Duodenal mucosa (tissue), 2 donors: ENCODE measurements around the gene SLX4IP.

Experiments
- H3K27ac ChIP-seq: one replicate; pipeline ENCODE4 v1.7.0; 2013; ENCODE audit warnings: low read depth, low read length
- H3K27me3 ChIP-seq, 2 donors: one replicate each; pipeline ENCODE4 v1.7.0; 2013; ENCODE audit warnings: low read length in 2 of 2, control low read depth in 1 of 2; ENCODE audit not compliant: insufficient read depth in 2 of 2, control insufficient read depth in 1 of 2
- H3K36me3 ChIP-seq, 2 donors: one replicate each; pipeline ENCODE4 v1.7.0; 2013; ENCODE audit warnings: low read length in 2 of 2, control low read depth in 1 of 2; ENCODE audit not compliant: insufficient read depth in 2 of 2, control insufficient read depth in 1 of 2
- H3K4me1 ChIP-seq, 2 donors: one replicate each; pipeline ENCODE4 v1.7.0; 2013; ENCODE audit warnings: low read length in 2 of 2, control low read depth in 1 of 2; ENCODE audit not compliant: insufficient read depth in 2 of 2, control insufficient read depth in 1 of 2
- H3K4me3 ChIP-seq, 2 donors: one replicate each; pipeline ENCODE4 v1.7.0; 2013; ENCODE audit warnings: low read length in 2 of 2, low read depth in 1 of 2
- H3K9ac ChIP-seq, 2 donors: one replicate each; pipeline ENCODE4 v1.7.0; 2013; ENCODE audit warnings: low read length in 2 of 2, low read depth in 1 of 2
- H3K9me3 ChIP-seq, 2 donors: one replicate each; pipeline ENCODE4 v1.7.0; 2013; ENCODE audit warnings: low read length in 2 of 2, control low read depth in 1 of 2; ENCODE audit not compliant: control insufficient read depth in 1 of 2

Gene SLX4IP

DNA sequence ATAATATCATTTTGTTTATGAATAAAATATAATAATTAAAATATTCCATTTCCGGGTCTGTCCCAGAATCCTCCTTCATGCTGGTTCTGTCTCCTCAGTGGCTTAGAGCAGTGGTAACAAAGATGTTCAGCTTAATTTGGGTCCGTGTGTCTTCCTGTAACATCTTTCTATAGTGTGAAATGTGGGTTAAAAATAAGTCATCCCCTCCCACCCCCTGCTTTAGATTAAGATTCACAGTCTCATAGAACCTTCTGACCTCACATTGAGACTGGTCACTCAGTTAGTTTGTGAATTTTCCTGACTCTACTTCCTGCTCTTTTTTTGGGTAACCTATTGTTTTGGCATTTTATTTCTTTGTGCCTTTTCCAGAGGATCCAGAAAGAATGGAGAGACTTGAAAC is 55.2 kb downstream of the SLX4IP start:
- Histone ChIP-seq H3K9me3 (no peaks in the 10 kb centered on the region), H3K27ac (no peak overlapping the region), H3K27me3 (no peaks in the 10 kb centered on the region), H3K4me1 (no peaks in the 10 kb centered on the region), H3K4me3 (no peak overlapping the region), H3K36me3 (no peaks in the 10 kb centered on the region), H3K9ac (no peak overlapping the region)

GRCh38 chr20:10490706-10491105 is 55.6 kb downstream of the SLX4IP start:
- no peaks in the 10 kb centered on the region for H3K4me1 ChIP-seq
- no peaks in the 10 kb centered on the region for H3K36me3 ChIP-seq
- no peaks in the 10 kb centered on the region for H3K9me3 ChIP-seq
- no peak overlapping the region for H3K9ac ChIP-seq
- no peaks in the 10 kb centered on the region for H3K27me3 ChIP-seq
- no peak overlapping the region for H3K27ac ChIP-seq
- no peak overlapping the region for H3K4me3 ChIP-seq

DNA sequence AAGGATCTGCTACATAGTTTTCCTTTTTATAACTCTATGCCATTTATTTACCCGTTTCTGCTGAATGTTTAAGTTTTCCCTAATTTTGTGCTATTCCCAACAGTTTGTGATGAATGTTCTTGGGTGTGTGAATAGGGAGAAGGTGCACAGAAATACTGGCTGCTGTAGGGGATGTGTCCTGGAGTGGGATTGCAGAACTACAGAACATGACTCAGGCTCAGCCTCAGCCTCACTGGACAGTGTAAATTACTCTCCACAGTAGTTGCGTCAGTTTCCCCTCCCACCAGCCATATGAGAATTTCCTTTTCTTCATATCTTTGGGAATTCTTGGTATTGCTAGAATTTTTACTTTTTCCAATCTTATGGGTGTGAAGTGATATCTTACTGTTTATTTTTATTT is 57.0 kb downstream of the SLX4IP start:
- Histone ChIP-seq H3K27me3 (no peaks in the 10 kb centered on the region), H3K9me3 (no peaks in the 10 kb centered on the region), H3K4me1 (no peaks in the 10 kb centered on the region), H3K4me3 (no peak overlapping the region), H3K27ac (no peak overlapping the region), H3K36me3 (no peaks in the 10 kb centered on the region), H3K9ac (no peak overlapping the region)

GRCh38 chr20:10492844-10493243 is 57.7 kb downstream of the SLX4IP start:
- Histone ChIP-seq H3K36me3 (no peaks in the 10 kb centered on the region), H3K9me3 (no peaks in the 10 kb centered on the region), H3K4me3 (no peak overlapping the region), H3K27me3 (no peaks in the 10 kb centered on the region), H3K4me1 (no peaks in the 10 kb centered on the region), H3K9ac (no peak overlapping the region), H3K27ac (no peak overlapping the region)

GRCh38 chr20:10495173-10495572 is 60.1 kb downstream of the SLX4IP start:
- Histone ChIP-seq H3K4me1 (no peaks in the 10 kb centered on the region), H3K27ac (no peak overlapping the region), H3K9ac (no peak overlapping the region), H3K27me3 (no peaks in the 10 kb centered on the region), H3K4me3 (no peak overlapping the region), H3K9me3 (no peaks in the 10 kb centered on the region), H3K36me3 (no peaks in the 10 kb centered on the region)

DNA sequence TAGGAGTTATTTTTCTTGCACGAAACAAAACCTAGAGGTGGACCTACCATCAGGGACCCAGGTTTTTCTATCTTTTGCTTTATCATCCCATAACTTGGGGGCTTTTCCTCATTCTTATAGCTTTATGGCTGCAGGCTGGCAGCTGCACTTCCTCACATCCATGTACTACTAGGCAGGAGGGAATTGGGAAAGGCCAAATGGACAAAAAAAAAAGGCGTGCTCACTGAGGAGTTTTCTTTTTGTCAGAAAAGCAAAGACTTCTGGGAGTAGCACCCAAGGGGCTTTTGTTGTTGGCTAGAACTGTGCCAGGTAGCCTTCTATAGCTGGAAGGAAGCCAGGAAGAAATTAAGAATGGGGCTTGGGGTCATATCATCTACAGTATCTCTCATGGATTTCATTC is 61.4 kb downstream of the SLX4IP start:
- H3K9ac ChIP-seq, result no peak overlapping the region
- no peaks in the 10 kb centered on the region for H3K36me3 ChIP-seq
- H3K4me1 ChIP-seq, result peaks cover 0 to 3% of the 10 kb centered on the region in 2 donors
- H3K27ac ChIP-seq, result no peak overlapping the region
- no peak overlapping the region for H3K4me3 ChIP-seq
- no peaks in the 10 kb centered on the region for H3K9me3 ChIP-seq
- no peaks in the 10 kb centered on the region for H3K27me3 ChIP-seq

DNA sequence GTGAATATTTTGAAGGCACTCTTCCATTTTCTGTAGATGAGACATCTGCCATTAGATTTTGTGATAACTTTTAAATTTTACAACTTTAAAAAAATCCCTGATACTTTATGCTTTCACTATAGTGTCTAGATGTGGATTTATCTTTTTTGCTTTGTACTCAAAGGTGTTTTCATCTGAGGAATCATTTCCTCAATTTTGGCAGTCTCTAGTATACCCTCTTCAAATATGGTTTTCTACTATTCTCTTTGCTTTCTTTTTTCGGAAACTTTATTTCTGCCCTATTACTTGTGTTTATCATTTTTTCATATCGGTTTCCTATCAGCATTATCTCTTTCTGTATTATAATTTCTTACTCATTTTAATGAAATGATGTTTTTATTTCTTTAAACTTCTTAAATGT is 62.2 kb downstream of the SLX4IP start:
- Histone ChIP-seq H3K36me3 (no peaks in the 10 kb centered on the region), H3K4me1 (peaks cover 0 to 3% of the 10 kb centered on the region in 2 donors), H3K4me3 (no peak overlapping the region)

GRCh38 chr20:10497791-10498190 is 62.7 kb downstream of the SLX4IP start:
- no peaks in the 10 kb centered on the region for H3K9me3 ChIP-seq
- H3K36me3 ChIP-seq, result no peaks in the 10 kb centered on the region
- H3K4me1 ChIP-seq, result peaks cover 0 to 3% of the 10 kb centered on the region in 2 donors
- no peak overlapping the region for H3K4me3 ChIP-seq
- no peaks in the 10 kb centered on the region for H3K27me3 ChIP-seq
- H3K27ac ChIP-seq, result no peak overlapping the region
- H3K9ac ChIP-seq, result no peak overlapping the region

More for the DNA sequence above, 62.2 kb downstream of the SLX4IP start:
- Histone ChIP-seq H3K27ac (no peak overlapping the region), H3K9me3 (no peaks in the 10 kb centered on the region), H3K9ac (no peak overlapping the region), H3K27me3 (no peaks in the 10 kb centered on the region)

- Histone ChIP-seq H3K36me3 (no peaks in the 10 kb centered on the region), H3K4me1 (peaks cover 0 to 3% of the 10 kb centered on the region in 2 donors), H3K27me3 (no peaks in the 10 kb centered on the region), H3K9me3 (no peaks in the 10 kb centered on the region), H3K27ac (no peak overlapping the region), H3K4me3 (no peak overlapping the region), H3K9ac (no peak overlapping the region)
Observed at GRCh38 chr20:10498200-10498599, 63.1 kb downstream of the SLX4IP start.

DNA sequence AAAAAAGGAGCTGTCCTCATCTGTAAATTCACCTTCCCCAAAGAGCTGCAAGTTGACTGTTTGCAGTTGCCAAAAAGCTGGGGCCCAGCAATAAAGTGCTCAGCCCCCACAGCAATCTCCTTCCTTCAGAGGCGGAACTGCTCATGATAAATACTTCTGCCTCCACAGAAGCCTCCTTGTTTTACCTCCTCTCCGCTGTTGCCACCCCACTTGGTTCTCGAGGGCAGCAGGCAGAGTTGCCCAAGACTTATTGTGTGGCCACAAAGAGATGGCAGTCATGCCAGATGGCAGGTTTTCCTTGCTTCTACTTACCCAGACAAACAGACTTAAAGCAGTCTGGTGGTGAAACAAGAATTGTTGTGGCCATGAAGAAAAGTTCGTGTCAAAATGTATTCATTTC is 66.3 kb downstream of the SLX4IP start:
- no peaks in the 10 kb centered on the region for H3K27me3 ChIP-seq
- H3K27ac ChIP-seq, result no peak overlapping the region
- H3K4me1 ChIP-seq, result peaks cover 0 to 3% of the 10 kb centered on the region in 2 donors
- peak overlapping the region in 1 of 2 donors; percentile 53 for H3K4me3 ChIP-seq
- H3K9ac ChIP-seq, result no peak overlapping the region
- H3K9me3 ChIP-seq, result no peaks in the 10 kb centered on the region
- no peaks in the 10 kb centered on the region for H3K36me3 ChIP-seq

DNA sequence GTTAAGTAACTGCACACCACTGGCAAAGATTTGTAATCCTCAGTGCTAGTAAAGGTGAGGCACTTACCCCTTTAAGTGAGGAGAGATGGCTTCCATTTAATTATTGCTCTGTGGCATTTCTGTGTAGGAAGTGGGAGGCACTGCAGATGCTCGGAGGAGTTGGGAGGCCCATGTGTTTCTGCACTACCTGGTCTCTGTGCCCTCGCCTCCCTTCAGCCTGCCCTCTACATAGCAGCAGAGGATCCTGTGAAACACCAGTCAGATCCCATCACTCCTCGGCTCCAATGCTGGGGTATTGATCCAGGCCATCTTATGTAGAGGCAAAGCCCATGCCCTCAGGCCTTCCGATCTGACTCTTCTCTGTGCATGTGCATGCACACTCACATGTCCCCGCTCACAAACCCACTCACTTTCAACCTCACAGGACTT is 67.0 kb downstream of the SLX4IP start:
- peak overlapping the region in 1 of 2 donors; percentile 53 for H3K4me3 ChIP-seq
- H3K9me3 ChIP-seq, result no peaks in the 10 kb centered on the region
- no peaks in the 10 kb centered on the region for H3K36me3 ChIP-seq
- H3K27ac ChIP-seq, result no peak overlapping the region
- H3K9ac ChIP-seq, result no peak overlapping the region
- H3K4me1 ChIP-seq, result peaks cover 0 to 3% of the 10 kb centered on the region in 2 donors
- H3K27me3 ChIP-seq, result no peaks in the 10 kb centered on the region
